Measurements from ENCODE around the gene SEC22C.

The SEC22C gene

GRCh38 chr3:42501681-42502428 is 79.9 kb downstream of the SEC22C start:
- in situ Hi-C loops (cut with MboI; ENCODE audit: low sequenced_read_pairs): no loop called here

GRCh38 chr3:42501321-42501680 is 80.5 kb downstream of the SEC22C start:
- in situ Hi-C loops (cut with MboI; ENCODE audit: low sequenced_read_pairs): no loop called here

GRCh38 chr3:42500909-42501308 is 80.9 kb downstream of the SEC22C start:
- in situ Hi-C loops (cut with MboI; ENCODE audit: low sequenced_read_pairs): no loop called here

GRCh38 chr3:42500091-42500490 is 81.7 kb downstream of the SEC22C start:
- in situ Hi-C loops (cut with MboI; ENCODE audit: low sequenced_read_pairs): no loop called here

- in situ Hi-C loops (cut with MboI; ENCODE audit: low sequenced_read_pairs): no loop called here
Observed at GRCh38 chr3:42499478-42499871, 82.3 kb downstream of the SEC22C start.

GRCh38 chr3:42498791-42499477 is 82.8 kb downstream of the SEC22C start:
- in situ Hi-C loops (cut with MboI; ENCODE audit: low sequenced_read_pairs): no loop called here

- in situ Hi-C loops (cut with MboI; ENCODE audit: low sequenced_read_pairs): no loop called here
Observed at GRCh38 chr3:42498034-42498433, 83.7 kb downstream of the SEC22C start.

All from HL-60/S4 treated with phorbol 12-myristate 13-acetate at 8.2 ng/mL for 4 days and 3 days (cell line).